Measurements from ENCODE around the gene NPPB. TPM values are rescaled to one million over a fixed set of nuclear protein-coding genes. Genes with fewer than 3 reads are reported as not detected.

NPPB gene
- total RNA-seq, 1 experiment from 2014 or later = 43.4 TPM

DNA sequence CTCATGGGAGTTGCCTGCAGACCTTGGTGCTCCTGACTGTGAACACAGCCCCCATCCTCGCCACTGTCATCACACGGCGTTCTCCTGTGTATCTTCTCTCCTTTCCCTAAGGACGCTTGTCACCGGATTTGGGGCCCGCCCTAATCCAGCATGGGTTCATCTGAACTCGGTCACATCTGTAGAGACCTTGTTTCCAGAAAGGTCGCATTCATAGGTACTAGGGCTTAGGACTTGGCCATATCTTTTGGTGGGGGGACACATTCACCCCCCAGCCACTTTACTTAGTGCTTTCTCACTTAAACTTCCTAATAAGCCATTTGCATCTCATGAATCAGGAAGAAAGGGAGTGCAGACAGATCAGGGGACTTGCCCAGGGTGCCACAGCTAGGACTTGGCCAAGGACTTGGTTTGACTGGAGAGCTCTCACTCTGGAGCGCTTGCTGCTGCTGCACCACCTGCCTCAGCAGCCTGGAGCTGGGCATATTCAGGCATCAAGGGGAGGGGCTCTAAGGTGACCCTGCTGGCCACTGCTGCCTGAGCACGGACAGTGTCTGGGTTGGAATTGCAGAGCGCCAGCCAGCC, 20.9 kb downstream of the NPPB start:
- Histone ChIP-seq H3K36me3 (ENCODE audit: control insufficient read depth, insufficient read depth, low read length) (peaks cover 16% of the 10 kb centered on the region), H3K4me1 (no peaks in the 10 kb centered on the region), H3K4me3 (ENCODE audit: low read depth, low read length) (no peak overlapping the region), H3K9me3 (no peaks in the 10 kb centered on the region), H3K27me3 (replicated peaks; ENCODE audit: control insufficient read depth, insufficient read depth, low read length) (no peaks in the 10 kb centered on the region)
- ChIA-PET CTCF (interaction anchor here (0.5 to 1.6 kb wide), 9 partner anchors 13 to 174 kb away, joined by 3 to 11 read pairs (median 4); partner anchors contain the start of genes CLCN6, FBXO6 and MTHFR), POLR2A (interaction anchor here (1.0 kb wide), 1 partner anchor 70 kb away, joined by 4 read pairs; no protein-coding TSS in a partner anchor)
- H3K27ac Mint-ChIP-seq (ENCODE audit: unreplicated experiment) = peak overlapping the region; percentile 32
- no peaks in the 10 kb centered on the region for H3K27me3 Mint-ChIP-seq (ENCODE audit: insufficient read depth, unreplicated experiment)
- peaks cover 62% of the 10 kb centered on the region for H3K36me3 Mint-ChIP-seq (ENCODE audit: insufficient read depth, unreplicated experiment)
- DNase-seq = no peak
- intact Hi-C loops (cut with micrococcal nuclease; ENCODE audit: unreplicated experiment) = loop anchor here (1.0 to 5.0 kb wide), 2 partner anchors 56 to 69 kb away; no protein-coding TSS in a partner anchor
- no peak overlapping the region for H3K4me3 Mint-ChIP-seq (ENCODE audit: unreplicated experiment)
- TF ChIP-seq, protein P1, sequence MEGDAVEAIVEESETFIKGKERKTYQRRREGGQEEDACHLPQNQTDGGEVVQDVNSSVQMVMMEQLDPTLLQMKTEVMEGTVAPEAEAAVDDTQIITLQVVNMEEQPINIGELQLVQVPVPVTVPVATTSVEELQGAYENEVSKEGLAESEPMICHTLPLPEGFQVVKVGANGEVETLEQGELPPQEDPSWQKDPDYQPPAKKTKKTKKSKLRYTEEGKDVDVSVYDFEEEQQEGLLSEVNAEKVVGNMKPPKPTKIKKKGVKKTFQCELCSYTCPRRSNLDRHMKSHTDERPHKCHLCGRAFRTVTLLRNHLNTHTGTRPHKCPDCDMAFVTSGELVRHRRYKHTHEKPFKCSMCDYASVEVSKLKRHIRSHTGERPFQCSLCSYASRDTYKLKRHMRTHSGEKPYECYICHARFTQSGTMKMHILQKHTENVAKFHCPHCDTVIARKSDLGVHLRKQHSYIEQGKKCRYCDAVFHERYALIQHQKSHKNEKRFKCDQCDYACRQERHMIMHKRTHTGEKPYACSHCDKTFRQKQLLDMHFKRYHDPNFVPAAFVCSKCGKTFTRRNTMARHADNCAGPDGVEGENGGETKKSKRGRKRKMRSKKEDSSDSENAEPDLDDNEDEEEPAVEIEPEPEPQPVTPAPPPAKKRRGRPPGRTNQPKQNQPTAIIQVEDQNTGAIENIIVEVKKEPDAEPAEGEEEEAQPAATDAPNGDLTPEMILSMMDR (IDR thresholded peaks at IDR 0.05; ENCODE audit: insufficient read depth in 1 of 2, low read depth in 1 of 2, low read length in 1 of 2, severe bottlenecking in 1 of 2, unreplicated experiment in 1 of 2) = no peak
- BruUV-seq (replicated peaks) = no TSS peak
- no peaks in the 10 kb centered on the region for H3K9me3 Mint-ChIP-seq (ENCODE audit: unreplicated experiment)
- no peaks in the 10 kb centered on the region for H3K4me1 Mint-ChIP-seq (ENCODE audit: low read depth, unreplicated experiment)

DNA sequence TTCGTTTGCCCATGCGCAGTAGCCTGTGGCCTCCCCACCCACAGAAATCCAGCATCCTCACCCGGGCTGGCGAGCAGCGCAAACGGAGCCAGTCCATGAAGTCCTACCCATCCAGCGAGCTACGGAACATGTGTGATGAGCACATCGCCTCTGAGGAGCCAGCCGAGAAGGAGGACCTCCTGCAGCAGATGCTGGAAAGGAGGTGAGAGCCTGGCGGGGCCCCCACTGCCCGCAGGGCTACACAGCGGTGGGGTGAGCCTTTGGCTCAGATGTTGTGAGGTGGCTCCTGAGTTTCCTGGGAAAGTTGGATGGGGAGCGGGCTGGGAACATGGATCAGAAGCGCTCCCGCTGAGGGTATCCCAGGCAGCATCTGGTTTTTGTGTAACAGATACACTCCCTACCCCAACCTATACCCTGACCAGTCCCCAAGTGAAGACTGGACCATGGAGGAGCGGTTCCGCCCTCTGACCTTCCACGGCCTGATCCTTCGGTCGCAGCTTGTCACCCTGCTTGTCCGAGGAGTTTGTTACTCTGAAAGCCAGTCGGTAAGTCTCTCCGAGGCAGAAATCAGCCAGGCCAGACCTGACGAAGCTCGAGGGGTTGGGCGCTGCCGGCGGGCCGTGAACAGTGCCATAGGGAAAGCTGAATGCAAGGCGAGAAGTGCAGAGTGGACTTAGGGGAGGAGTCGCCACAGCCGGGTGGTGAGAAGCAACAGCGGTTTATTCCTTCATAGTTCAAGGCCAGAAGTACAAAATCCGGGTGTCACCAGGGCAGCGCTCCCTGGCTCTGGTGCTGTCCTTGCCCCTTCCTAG, 21.6 kb downstream of the NPPB start:
- no peak for DNase-seq
- intact Hi-C loops (cut with micrococcal nuclease; ENCODE audit: unreplicated experiment) = loop anchor here (5.0 kb wide), 1 partner anchor 70 kb away; no protein-coding TSS in a partner anchor
- no peaks in the 10 kb centered on the region for H3K9me3 Mint-ChIP-seq (ENCODE audit: unreplicated experiment)
- no TSS peak for BruUV-seq (replicated peaks)
- peaks cover 62% of the 10 kb centered on the region for H3K36me3 Mint-ChIP-seq (ENCODE audit: insufficient read depth, unreplicated experiment)
- no peaks in the 10 kb centered on the region for H3K9me3 ChIP-seq
- no peaks in the 10 kb centered on the region for H3K27me3 Mint-ChIP-seq (ENCODE audit: insufficient read depth, unreplicated experiment)
- H3K4me3 Mint-ChIP-seq (ENCODE audit: unreplicated experiment) = no peak overlapping the region
- H3K27ac Mint-ChIP-seq (ENCODE audit: unreplicated experiment) = peak overlapping the region; percentile 32
- ChIA-PET POLR2A (interaction anchor here (1.1 to 2.0 kb wide), 2 partner anchors 71 to 73 kb away, joined by 4 to 9 read pairs; no protein-coding TSS in a partner anchor), CTCF (interaction anchor here (0.6 to 1.6 kb wide), 5 partner anchors 15 to 130 kb away, joined by 3 to 9 read pairs (median 3); partner anchors contain the start of genes CLCN6 and MTHFR)
- TF ChIP-seq, protein P1 (IDR thresholded peaks at IDR 0.05; ENCODE audit: insufficient read depth in 1 of 2, low read depth in 1 of 2, low read length in 1 of 2, severe bottlenecking in 1 of 2, unreplicated experiment in 1 of 2) = no peak
- no peak overlapping the region for H3K4me3 ChIP-seq (ENCODE audit: low read depth, low read length)
- H3K4me1 ChIP-seq = no peaks in the 10 kb centered on the region
- H3K4me1 Mint-ChIP-seq (ENCODE audit: low read depth, unreplicated experiment) = no peaks in the 10 kb centered on the region
- peaks cover 18% of the 10 kb centered on the region for H3K36me3 ChIP-seq (ENCODE audit: control insufficient read depth, insufficient read depth, low read length)
- H3K27me3 ChIP-seq (replicated peaks; ENCODE audit: control insufficient read depth, insufficient read depth, low read length) = no peaks in the 10 kb centered on the region

Measured in Caco-2 (cell line).